Smooth muscle cell (in vitro differentiated cells): ENCODE results near the gene FBXO21. TPM values are rescaled to one million over a fixed set of nuclear protein-coding genes. Genes with fewer than 3 reads are reported as not detected.

Experiments used
- DNase-seq: peaks from one replicate; lab custom pipeline; 2025; ENCODE audit not compliant: unreplicated experiment; lab: John Stamatoyannopoulos, UW
- H2AFZ ChIP-seq: fragments of 200-600 bp; sonication (generic); 2 replicates; pipeline ENCODE4 v1.6.0; 2016; ENCODE audit warnings: antibody characterized with exemption, low read depth, mild to moderate bottlenecking
- H3F3A ChIP-seq: fragments of 200-600 bp; sonication (generic); 2 replicates; pipeline ENCODE4 v1.6.0; 2017; ENCODE audit warnings: antibody characterized with exemption, low read depth
- H3K27ac ChIP-seq: fragments of 200-600 bp; sonication (generic); 2 replicates; pipeline ENCODE4 v1.5.1; 2016; ENCODE audit warnings: low read depth, mild to moderate bottlenecking
- H3K27me3 ChIP-seq: fragments of 200-600 bp; sonication (generic); 2 replicates; pipeline ENCODE4 v1.6.1; 2016; ENCODE audit warnings: low read depth, mild to moderate bottlenecking
- H3K36me3 ChIP-seq: fragments of 200-600 bp; sonication (generic); 2 replicates; pipeline ENCODE4 v1.5.1; 2016; ENCODE audit warnings: low read depth
- H3K4me1 ChIP-seq: fragments of 200-600 bp; sonication (generic); 2 replicates; pipeline ENCODE4 v1.5.1; 2016; ENCODE audit warnings: low read depth
- H3K4me2 ChIP-seq: fragments of 200-600 bp; sonication (generic); 2 replicates; pipeline ENCODE4 v1.6.0; 2016; ENCODE audit warnings: mild to moderate bottlenecking
- H3K4me3 ChIP-seq: fragments of 200-600 bp; sonication (generic); 2 replicates; pipeline ENCODE4 v1.5.1; 2016; ENCODE audit warnings: mild to moderate bottlenecking
- H3K79me2 ChIP-seq: fragments of 200-600 bp; sonication (generic); 2 replicates; pipeline ENCODE4 v1.6.0; 2016; ENCODE audit warnings: low read depth, mild to moderate bottlenecking
- H3K9ac ChIP-seq: fragments of 200-600 bp; sonication (generic); 2 replicates; pipeline ENCODE4 v1.6.0; 2016; ENCODE audit warnings: low read depth
- H3K9me3 ChIP-seq: fragments of 200-600 bp; sonication (generic); replicated peaks from 2 replicates; pipeline ENCODE4 v1.5.1; 2016; ENCODE audit warnings: low read depth
- H4K20me1 ChIP-seq: fragments of 200-600 bp; sonication (generic); 2 replicates; pipeline ENCODE4 v1.6.0; 2016; ENCODE audit warnings: low read depth
- CTCF ChIP-seq: fragments of 200-600 bp; sonication (generic); IDR thresholded peaks from 2 replicates; pipeline ENCODE4 v1.5.1; 2017; ENCODE audit warnings: borderline replicate concordance, mild to moderate bottlenecking, antibody characterized with exemption; ENCODE audit not compliant: insufficient read depth, poor library complexity, severe bottlenecking
- WGBS: methylation state at CpG from one replicate; pipeline ENCODE4 v1.1.7; 2016; ENCODE audit warnings: low lambda C conversion rate; 5-methylcytosine and 5-hydroxymethylcytosine counted together
- polyA plus RNA-seq: library from polyadenylated mRNA; unstranded; fragments of >200 nt; fragmentation: Nextera tagmentation; extraction: Ambion mirVana; gene quantifications from 2 replicates; pipeline ENCODE4 v1.2.1, GENCODE V29; 2016
- total RNA-seq: library from RNA; depleted of rRNA; stranded (reverse); fragments of >200 nt; gene quantifications from 2 replicates; pipeline ENCODE4 v1.2.3, GENCODE V29; 2014

Gene FBXO21
- total and polyA plus RNA-seq, 2 experiments from 2014 or later = 46.9 to 75.2 TPM

- H3K9ac ChIP-seq = no peak overlapping the region
- H3K27ac ChIP-seq = no peak overlapping the region
- H3K4me3 ChIP-seq = no peak overlapping the region
- WGBS = 73% methylated on average over 15 of the region's 15 CpGs
- no peak for DNase-seq
- H3F3A ChIP-seq = no peaks in the 10 kb centered on the region
- no peaks in the 10 kb centered on the region for H3K4me1 ChIP-seq
- H2AFZ ChIP-seq = no peak overlapping the region
- H3K4me2 ChIP-seq = no peak overlapping the region
- H3K9me3 ChIP-seq = no peaks in the 10 kb centered on the region
- H3K27me3 ChIP-seq = no peaks in the 10 kb centered on the region
- no peaks in the 10 kb centered on the region for H3K79me2 ChIP-seq
- H3K36me3 ChIP-seq = no peaks in the 10 kb centered on the region
- H4K20me1 ChIP-seq = no peaks in the 10 kb centered on the region
- TF ChIP-seq CTCF = no peak
Observed at GRCh38 chr12:117111821-117112595, 78.3 kb downstream of the FBXO21 start.

GRCh38 chr12:117111386-117111785, 78.9 kb downstream of the FBXO21 start:
- Histone ChIP-seq H3F3A (no peaks in the 10 kb centered on the region), H3K27ac (no peak overlapping the region), H3K36me3 (no peaks in the 10 kb centered on the region), H3K4me3 (no peak overlapping the region), H2AFZ (no peak overlapping the region), H3K79me2 (no peaks in the 10 kb centered on the region), H4K20me1 (no peaks in the 10 kb centered on the region), H3K4me2 (no peak overlapping the region), H3K9ac (no peak overlapping the region), H3K9me3 (no peaks in the 10 kb centered on the region), H3K4me1 (no peaks in the 10 kb centered on the region), H3K27me3 (no peaks in the 10 kb centered on the region)
- DNase-seq = no peak
- 87% methylated on average over 6 of the region's 6 CpGs for WGBS
- TF ChIP-seq CTCF = no peak

- no peak overlapping the region for H3K9ac ChIP-seq
- H3F3A ChIP-seq = no peaks in the 10 kb centered on the region
- no peaks in the 10 kb centered on the region for H3K9me3 ChIP-seq
- H2AFZ ChIP-seq = no peak overlapping the region
- H3K27ac ChIP-seq = no peak overlapping the region
- H3K36me3 ChIP-seq = no peaks in the 10 kb centered on the region
- TF ChIP-seq CTCF = no peak
- WGBS = 84% methylated on average over 8 of the region's 8 CpGs
- no peaks in the 10 kb centered on the region for H4K20me1 ChIP-seq
- no peak overlapping the region for H3K4me2 ChIP-seq
- DNase-seq = no peak
- H3K4me1 ChIP-seq = no peaks in the 10 kb centered on the region
- H3K79me2 ChIP-seq = no peaks in the 10 kb centered on the region
- no peak overlapping the region for H3K4me3 ChIP-seq
- no peaks in the 10 kb centered on the region for H3K27me3 ChIP-seq
Observed at GRCh38 chr12:117109943-117110635, 80.2 kb downstream of the FBXO21 start.
